Activated CD4-positive, alpha-beta memory T cell treated with anti-CD3 and anti-CD28 coated beads, Interleukin-2, amount 10 ng/mL, durations not matched to agents 7 days and 5 days (primary cell): Measurements from ENCODE around the gene WDFY1. TPM values are rescaled to one million over a fixed set of nuclear protein-coding genes. Genes with fewer than 3 reads are reported as not detected.

Source experiments
- CTCF ChIA-PET: fragments of 350-600 bp; sonication (Branson Sonifier 250); formaldehyde crosslinking; loops from one replicate; lab custom pipeline; 2021; ENCODE audit warnings: antibody characterized with exemption, inconsistent platforms; lab: Charles Lee
- POLR2A ChIA-PET: fragments of 350-600 bp; sonication (Branson Sonifier 250); formaldehyde crosslinking; loops from one replicate; lab custom pipeline; 2021; ENCODE audit warnings: antibody characterized with exemption; lab: Charles Lee
- DNase-seq: peaks from one replicate; pipeline ENCODE4 v3.0.0-alpha.2; 2020
- H3K27ac Mint-ChIP-seq: one replicate; pipeline ENCODE4 v1.8.0; 2021; ENCODE audit warnings: mild to moderate bottlenecking, mixed read lengths
- H3K27me3 Mint-ChIP-seq: one replicate; pipeline ENCODE4 v1.8.0; 2021; ENCODE audit warnings: mixed read lengths
- H3K36me3 Mint-ChIP-seq: one replicate; pipeline ENCODE4 v1.8.0; 2021; ENCODE audit warnings: low read depth, mixed read lengths
- H3K4me1 Mint-ChIP-seq: one replicate; pipeline ENCODE4 v1.8.0; 2021; ENCODE audit warnings: mixed read lengths
- H3K4me3 Mint-ChIP-seq: one replicate; pipeline ENCODE4 v1.8.0; 2021; ENCODE audit warnings: mild to moderate bottlenecking, mixed read lengths
- H3K9me3 Mint-ChIP-seq: one replicate; pipeline ENCODE4 v1.8.0; 2021; ENCODE audit warnings: mixed read lengths
- total RNA-seq, 2 experiments: library from RNA; stranded (reverse); gene quantifications; one replicate each; pipeline ENCODE4 v1.2.3, GENCODE V29; 2021

The WDFY1 gene
- total RNA-seq, 2 experiments from 2014 or later, result 66.2 to 70.9 TPM

GRCh38 chr2:223834431-223834830, 110.7 kb downstream of the WDFY1 start:
- Mint-ChIP-seq H3K4me1 (peaks cover 26% of the 10 kb centered on the region), H3K4me3 (no peak overlapping the region), H3K36me3 (peaks cover 3% of the 10 kb centered on the region), H3K27ac (no peak overlapping the region), H3K9me3 (no peaks in the 10 kb centered on the region), H3K27me3 (no peaks in the 10 kb centered on the region)
- DNase-seq, result no peak
- ChIA-PET CTCF (interaction anchor here (1.5 kb wide), 1 partner anchor 74 kb away, joined by 4 read pairs; no protein-coding TSS in a partner anchor), POLR2A (no interaction called here)

- DNase-seq, result no peak
- no peaks in the 10 kb centered on the region for H3K9me3 Mint-ChIP-seq
- H3K27ac Mint-ChIP-seq, result no peak overlapping the region
- H3K4me3 Mint-ChIP-seq, result no peak overlapping the region
- ChIA-PET CTCF (no interaction called here), POLR2A (no interaction called here)
- H3K4me1 Mint-ChIP-seq, result peaks cover 21% of the 10 kb centered on the region
- H3K36me3 Mint-ChIP-seq, result peaks cover 6% of the 10 kb centered on the region
- no peaks in the 10 kb centered on the region for H3K27me3 Mint-ChIP-seq
These were observed 112.8 kb downstream of the WDFY1 start for GRCh38 chr2:223832241-223832903.

DNA sequence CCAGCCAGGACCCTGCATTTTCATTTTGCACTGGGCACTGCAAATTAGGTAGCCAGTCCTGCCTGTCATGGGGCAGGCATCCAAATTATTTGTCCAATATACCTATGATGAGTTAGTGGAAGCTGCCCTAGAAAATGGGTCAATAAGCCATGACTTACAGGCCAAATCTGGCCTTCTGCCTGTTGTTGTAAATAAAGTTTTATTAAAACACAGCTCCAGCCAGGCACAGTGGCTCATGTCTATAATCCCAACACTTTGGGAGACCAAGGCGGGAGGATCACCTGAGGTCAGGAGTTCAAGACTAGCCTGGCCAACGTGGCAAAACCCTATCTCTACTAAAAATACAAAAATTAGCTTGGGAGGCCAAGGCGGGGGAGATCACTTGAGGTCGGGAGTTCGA, 116.0 kb downstream of the WDFY1 start:
- no peaks in the 10 kb centered on the region for H3K9me3 Mint-ChIP-seq
- POLR2A ChIA-PET, result no interaction called here
- no peak for DNase-seq
- H3K4me1 Mint-ChIP-seq, result peaks cover 5% of the 10 kb centered on the region
- no peak overlapping the region for H3K27ac Mint-ChIP-seq
- peaks cover 6% of the 10 kb centered on the region for H3K36me3 Mint-ChIP-seq
- no peak overlapping the region for H3K4me3 Mint-ChIP-seq
- CTCF ChIA-PET, result no interaction called here
- H3K27me3 Mint-ChIP-seq, result no peaks in the 10 kb centered on the region

GRCh38 chr2:223828314-223828713, 116.8 kb downstream of the WDFY1 start:
- CTCF ChIA-PET, result no interaction called here
- H3K4me1 Mint-ChIP-seq, result peaks cover 5% of the 10 kb centered on the region
- peaks cover 3% of the 10 kb centered on the region for H3K36me3 Mint-ChIP-seq
- POLR2A ChIA-PET, result no interaction called here
- H3K27me3 Mint-ChIP-seq, result no peaks in the 10 kb centered on the region
- DNase-seq, result no peak
- no peak overlapping the region for H3K4me3 Mint-ChIP-seq
- no peaks in the 10 kb centered on the region for H3K9me3 Mint-ChIP-seq
- H3K27ac Mint-ChIP-seq, result no peak overlapping the region

DNA sequence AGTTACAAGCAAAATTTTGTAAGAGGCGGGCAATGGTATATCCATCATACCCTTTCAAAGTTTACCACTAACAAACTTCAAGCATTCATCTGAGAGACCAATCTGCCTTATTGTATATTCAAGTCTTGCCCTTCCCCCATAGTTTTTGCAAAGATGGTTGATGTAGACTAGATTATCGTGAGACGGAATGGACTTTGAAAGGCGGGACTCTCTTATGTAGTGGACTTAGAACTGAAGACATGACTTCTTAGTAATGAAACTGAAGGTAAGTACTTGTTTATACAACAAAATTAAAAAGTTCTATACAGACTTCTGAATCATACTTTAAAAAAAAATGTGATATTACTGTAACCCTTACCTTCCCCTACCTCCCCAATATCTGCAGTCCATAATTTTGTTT, 118.1 kb downstream of the WDFY1 start:
- H3K4me3 Mint-ChIP-seq, result no peak overlapping the region
- H3K4me1 Mint-ChIP-seq, result peaks cover 5% of the 10 kb centered on the region
- H3K27ac Mint-ChIP-seq, result no peak overlapping the region
- CTCF ChIA-PET, result no interaction called here
- H3K9me3 Mint-ChIP-seq, result no peaks in the 10 kb centered on the region
- no peaks in the 10 kb centered on the region for H3K27me3 Mint-ChIP-seq
- no peak for DNase-seq
- peaks cover 3% of the 10 kb centered on the region for H3K36me3 Mint-ChIP-seq
- POLR2A ChIA-PET, result no interaction called here

Other genes with a start within 250 kb of the WDFY1 start
- 1 to 10 TPM; 6.4 to 6.9 TPM for gene AP1S3, start 107.8 kb downstream of the WDFY1 start, total RNA-seq
- gene MRPL44, start 12.1 kb upstream of the WDFY1 start, total RNA-seq, result 10 to 100 TPM; 32.5 to 33.0 TPM
- gene SERPINE2, start 94.0 kb upstream of the WDFY1 start, total RNA-seq, result 1 to 10 TPM; 7.4 to 7.9 TPM